Fibroblast of skin of scalp (primary cell): Measurements from ENCODE around the gene IFT27.

Experiments used
- DNase-seq: peaks from one replicate; pipeline ENCODE4 v3.0.0-alpha.2; 2013

Gene IFT27

DNA sequence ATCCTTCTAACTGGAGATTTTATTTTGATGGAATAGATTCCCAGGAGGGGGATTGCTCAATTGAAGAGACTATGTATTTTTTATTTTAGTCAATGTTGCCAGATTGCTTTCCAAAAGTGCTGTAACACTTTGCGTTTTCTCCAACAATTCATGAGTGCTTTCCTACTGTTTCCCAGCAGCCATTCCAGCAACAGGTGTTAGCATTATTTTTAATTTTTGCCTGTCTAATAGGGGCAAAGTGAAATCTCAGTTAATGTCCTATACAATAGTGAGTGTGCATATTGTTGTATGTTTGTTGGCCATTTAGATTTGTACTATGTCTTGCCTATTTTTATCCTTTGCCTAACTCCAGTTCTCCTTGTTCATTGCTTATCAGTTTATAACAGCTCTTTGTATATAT is 60.3 kb downstream of the IFT27 start:
- no peak for DNase-seq

DNA sequence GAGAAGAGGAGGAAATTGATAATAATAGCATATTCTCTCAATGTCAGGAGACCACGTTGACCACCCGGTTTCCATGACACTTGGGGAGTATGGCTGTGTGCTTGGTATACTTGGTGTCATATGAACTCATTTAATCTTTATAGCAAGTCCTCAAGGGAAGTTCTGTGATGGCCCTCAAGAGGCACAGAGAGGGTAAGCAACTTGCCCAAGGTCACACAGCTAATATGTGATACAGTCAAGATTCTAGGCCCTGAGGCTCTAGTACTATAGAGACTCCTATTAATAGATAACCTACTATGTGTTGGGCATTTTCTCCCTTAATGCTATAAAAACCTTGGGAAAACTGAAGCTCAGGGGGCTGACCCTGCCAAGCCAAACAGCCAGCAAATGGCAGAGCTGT is 61.8 kb downstream of the IFT27 start:
- no peak for DNase-seq

DNA sequence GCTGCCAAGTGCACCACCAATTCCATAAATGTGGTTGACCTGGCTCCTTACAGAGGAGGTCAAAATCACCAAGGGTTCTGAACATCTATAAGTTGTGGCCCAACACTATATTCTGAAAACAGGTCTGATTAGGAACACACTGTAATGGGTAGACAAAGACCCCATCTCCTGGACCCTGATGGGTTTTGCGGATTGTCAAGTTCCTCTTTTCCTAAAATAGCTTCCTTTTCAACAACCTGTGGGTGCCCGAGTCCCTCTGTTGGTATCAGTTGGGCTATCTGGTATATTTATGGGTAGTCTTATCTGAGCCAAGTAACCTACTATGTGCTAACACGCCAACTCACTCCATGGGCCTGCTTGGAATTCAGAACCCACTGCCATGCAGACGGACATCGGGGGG is 62.5 kb downstream of the IFT27 start:
- no peak for DNase-seq
